Sigmoid colon (tissue), 7 donors: ENCODE results near the gene HMCN2. TPM values are rescaled to one million over a fixed set of nuclear protein-coding genes. Genes with fewer than 3 reads are reported as not detected.

Experiments used
- DNase-seq: peaks from one replicate; pipeline ENCODE4 v3.0.0-alpha.2; 2019
- H3K27ac ChIP-seq, 4 donors: fragments of 200-600 bp; sonication (generic); one replicate each; pipeline ENCODE4 v1.5.1; 2016 to 2019; ENCODE audit warnings: mild to moderate bottlenecking in 1 of 4
- H3K27me3 ChIP-seq, 3 donors: fragments of 200-600 bp; sonication (generic); one replicate each; pipeline ENCODE4 v1.5.1; 2019; ENCODE audit warnings: mild to moderate bottlenecking in 1 of 3
- H3K36me3 ChIP-seq, 4 donors: fragments of 200-600 bp; sonication (generic); one replicate each; pipeline ENCODE4 v1.5.1; 2016 to 2019
- H3K4me1 ChIP-seq, 4 donors: fragments of 200-600 bp; sonication (generic); one replicate each; pipeline ENCODE4 v1.5.1; 2017 to 2019
- H3K4me3 ChIP-seq, 4 donors: fragments of 200-600 bp; sonication (generic); one replicate each; pipeline ENCODE4 v1.5.1; 2017 to 2019; ENCODE audit warnings: mild to moderate bottlenecking in 2 of 4, moderate library complexity in 1 of 4
- H3K9me3 ChIP-seq, 4 donors: fragments of 200-600 bp in 3 of 4; sonication (generic) in 3 of 4; one replicate each; pipeline versions ENCODE4 v1.5.1 to v1.6.1; 2013 to 2019
- CTCF ChIP-seq, 4 experiments: fragments of 450-650 bp in 3 of 4; fragments of 200-600 bp in 1 of 4; IDR thresholded peaks; one replicate each; pipeline ENCODE4 v1.5.1; 2016 to 2019; ENCODE audit warnings: antibody characterized with exemption in 4 of 4, mild to moderate bottlenecking in 3 of 4, moderate library complexity in 2 of 4
- EP300 ChIP-seq, 4 donors: sonication (generic); formaldehyde crosslinking; IDR thresholded peaks; one replicate each; pipeline ENCODE4 v1.6.1; 2017; ENCODE audit warnings: antibody characterized with exemption in 4 of 4
- POLR2A ChIP-seq, 2 donors: fragments of 450-650 bp; IDR thresholded peaks; one replicate each; pipeline ENCODE4 v1.6.1; 2016; ENCODE audit warnings: antibody characterized with exemption in 2 of 2, mild to moderate bottlenecking in 2 of 2, moderate library complexity in 2 of 2
- POLR2AphosphoS5 ChIP-seq, 4 donors: sonication (generic); formaldehyde crosslinking; IDR thresholded peaks; one replicate each; pipeline ENCODE4 v1.6.1; 2017; ENCODE audit warnings: antibody characterized with exemption in 4 of 4
- WGBS, 2 donors: extraction: QIAGEN DNeasy Blood & Tissue Kit; methylation state at CpG; one replicate each; pipeline ENCODE4 v1.1.7; 2013; 5-methylcytosine and 5-hydroxymethylcytosine counted together
- intact Hi-C: fragments of 100-400 bp; cut with DNase I; formaldehyde crosslinking; loops from one replicate; pipeline ENCODE4 v1.15.1; 2023
- polyA plus RNA-seq, 3 donors: library from polyadenylated mRNA; stranded (reverse); fragments of 200-250 nt; gene quantifications; one replicate each; pipeline ENCODE4 v1.2.3, GENCODE V29; 2013
- total RNA-seq, 4 donors: library from RNA; depleted of rRNA; stranded (reverse); fragments of >200 nt; gene quantifications; one replicate each; pipeline ENCODE4 v1.1.0, GENCODE V29; 2016
- donor health status: healthy with polysubstance abuse.
- donor health status: Bipolar disorder and iron deficiency.
- donor health status: healthy.

The HMCN2 gene
- total and polyA plus RNA-seq, 7 donors: 3.6 to 106 (median 13.2) TPM

GRCh38 chr9:130284690-130285089, 19.1 kb downstream of the HMCN2 start:
- Histone ChIP-seq H3K9me3 (no peaks in the 10 kb centered on the region), H3K27ac (peak overlapping the region in 3 of 4 donors; percentile 83 to 95 (median 91)), H3K4me3 (no peak overlapping the region), H3K27me3 (no peaks in the 10 kb centered on the region), H3K36me3 (peaks cover 0 to 14% (median 3%) of the 10 kb centered on the region in 4 donors), H3K4me1 (peaks cover 0 to 91% (median 81%) of the 10 kb centered on the region in 4 donors)
- WGBS, 2 donors: 85 to 90% methylated on average over 7 of the region's 7 CpGs
- no peak for TF ChIP-seq CTCF (IDR thresholded peaks at IDR 0.05)
- TF ChIP-seq POLR2AphosphoS5 (IDR thresholded peaks at IDR 0.05): no peak
- no peak for TF ChIP-seq EP300 (IDR thresholded peaks at IDR 0.05)
- no peak for TF ChIP-seq POLR2A (IDR thresholded peaks at IDR 0.05)
- intact Hi-C loops: loop anchor here (2.0 to 5.0 kb wide), 2 partner anchors 14 to 43 kb away; no protein-coding TSS in a partner anchor
- peak; percentile 60 for DNase-seq

- Histone ChIP-seq H3K4me3 (no peak overlapping the region), H3K4me1 (peaks cover 0 to 95% (median 84%) of the 10 kb centered on the region in 4 donors), H3K36me3 (peaks cover 0 to 14% (median 3%) of the 10 kb centered on the region in 4 donors), H3K27me3 (no peaks in the 10 kb centered on the region), H3K27ac (peak overlapping the region in 3 of 4 donors; percentile 83 to 95 (median 91)), H3K9me3 (no peaks in the 10 kb centered on the region)
- no peak for DNase-seq
- 67 to 76% methylated on average over 9 of the region's 9 CpGs for WGBS, 2 donors
- intact Hi-C loops: loop anchor here (2.0 to 5.0 kb wide), 2 partner anchors 14 to 42 kb away; no protein-coding TSS in a partner anchor
- TF ChIP-seq EP300 (IDR thresholded peaks at IDR 0.05) (no peak), CTCF (IDR thresholded peaks at IDR 0.05) (no peak), POLR2AphosphoS5 (IDR thresholded peaks at IDR 0.05) (no peak), POLR2A (IDR thresholded peaks at IDR 0.05) (no peak)
Measured at GRCh38 chr9:130285271-130285670, 19.7 kb downstream of the HMCN2 start.

GRCh38 chr9:130286072-130286770, 20.7 kb downstream of the HMCN2 start:
- intact Hi-C loops: loop anchor here (5.0 kb wide), 1 partner anchor 41 kb away; no protein-coding TSS in a partner anchor
- TF ChIP-seq CTCF (IDR thresholded peaks at IDR 0.05) (no peak), POLR2AphosphoS5 (IDR thresholded peaks at IDR 0.05) (no peak), POLR2A (IDR thresholded peaks at IDR 0.05) (no peak), EP300 (IDR thresholded peaks at IDR 0.05) (no peak)
- peak overlapping the region in 3 of 4 donors; percentile 56 to 95 (median 91) for H3K27ac ChIP-seq
- 85 to 86% methylated on average over 17 of the region's 17 CpGs for WGBS, 2 donors
- DNase-seq: no peak
- peaks cover 0 to 14% (median 3%) of the 10 kb centered on the region in 4 donors for H3K36me3 ChIP-seq
- H3K4me1 ChIP-seq: peaks cover 0 to 99% (median 85%) of the 10 kb centered on the region in 4 donors
- H3K27me3 ChIP-seq: no peaks in the 10 kb centered on the region
- no peaks in the 10 kb centered on the region for H3K9me3 ChIP-seq
- H3K4me3 ChIP-seq: no peak overlapping the region

GRCh38 chr9:130286781-130287428, 21.3 kb downstream of the HMCN2 start:
- TF ChIP-seq POLR2AphosphoS5 (IDR thresholded peaks at IDR 0.05) (peak in 2 of 4 donors; percentile 5 to 54), POLR2A (IDR thresholded peaks at IDR 0.05) (no peak), CTCF (IDR thresholded peaks at IDR 0.05) (no peak), EP300 (IDR thresholded peaks at IDR 0.05) (peak in 1 of 4 donors; percentile 63)
- WGBS, 2 donors: 77 to 86% methylated on average over 20 of the region's 20 CpGs
- intact Hi-C loops: loop anchor here (5.0 kb wide), 1 partner anchor 40 kb away; no protein-coding TSS in a partner anchor

More at GRCh38 chr9:130286781-130287428, 21.3 kb downstream of the HMCN2 start:
- Histone ChIP-seq H3K27me3 (no peaks in the 10 kb centered on the region), H3K36me3 (peaks cover 0 to 14% (median 3%) of the 10 kb centered on the region in 4 donors), H3K4me1 (peaks cover 0 to 99% (median 81%) of the 10 kb centered on the region in 4 donors), H3K4me3 (no peak overlapping the region), H3K27ac (peak overlapping the region in 3 of 4 donors; percentile 56 to 95 (median 91)), H3K9me3 (no peaks in the 10 kb centered on the region)
- DNase-seq: no peak
